PC-3 (cell line): ENCODE data around the gene LIF. TPM values are rescaled to one million over a fixed set of nuclear protein-coding genes. Genes with fewer than 3 reads are reported as not detected.

Experiments used
- ATAC-seq: fragments of 200-7000 bp; cut with Tn5 transposase; 2 replicates; pipeline ENCODE4 v1.9.1; 2020; ENCODE audit warnings: mild to moderate bottlenecking, moderate library complexity
- BruUV-seq: library from RNA; stranded (reverse); fragments of 400-500 nt; replicated peaks from 2 replicates; lab custom pipeline; 2021; lab: Mats Ljungman, UMichigan
- CTCF ChIA-PET: fragments of 300-600 bp; sonication (Branson Sonifier 250); formaldehyde crosslinking; loops from one replicate; lab custom pipeline; 2022; ENCODE audit warnings: antibody characterized with exemption; lab: Charles Lee
- POLR2A ChIA-PET: fragments of 300-600 bp; sonication (Branson Sonifier 250); formaldehyde crosslinking; loops from one replicate; lab custom pipeline; 2022; ENCODE audit warnings: antibody characterized with exemption; ENCODE audit not compliant: unreplicated experiment; lab: Charles Lee
- DNase-seq: peaks from one replicate; pipeline ENCODE4 v3.0.0-alpha.2; 2015
- H2AFZ ChIP-seq: fragments of 300-600 bp; sonication (generic); 2 replicates; pipeline ENCODE4 v1.6.0; 2016; ENCODE audit warnings: antibody characterized with exemption, low read length
- H3F3A ChIP-seq: fragments of 300-600 bp; sonication (generic); one replicate; pipeline ENCODE4 v1.6.0; 2017; ENCODE audit warnings: antibody characterized with exemption, low read length, control low read depth, mild to moderate bottlenecking; ENCODE audit not compliant: unreplicated experiment
- H3K27ac ChIP-seq: fragments of 300-600 bp; sonication (generic); 2 replicates; pipeline ENCODE4 v1.5.1; 2016; ENCODE audit warnings: mild to moderate bottlenecking, low read length
- H3K27me3 ChIP-seq: fragments of 300-600 bp; sonication (generic); 2 replicates; pipeline ENCODE4 v1.6.1; 2016; ENCODE audit warnings: low read length, mixed read lengths
- H3K36me3 ChIP-seq: fragments of 300-600 bp; sonication (generic); 2 replicates; pipeline ENCODE4 v1.6.1; 2016; ENCODE audit warnings: low read depth, mixed run types, low read length, mixed read lengths
- H3K4me1 ChIP-seq: fragments of 300-600 bp; sonication (generic); 2 replicates; pipeline ENCODE4 v1.5.1; 2016; ENCODE audit warnings: low read length; ENCODE audit not compliant: insufficient read depth
- H3K4me2 ChIP-seq: fragments of 300-600 bp; sonication (generic); 2 replicates; pipeline ENCODE4 v1.6.0; 2016; ENCODE audit warnings: low read length
- H3K4me3 ChIP-seq: fragments of 300-600 bp; sonication (generic); 2 replicates; pipeline ENCODE4 v1.5.1; 2016; ENCODE audit warnings: mild to moderate bottlenecking, low read length, mixed read lengths
- H3K79me2 ChIP-seq: fragments of 300-600 bp; sonication (generic); 2 replicates; pipeline ENCODE4 v1.6.1; 2017; ENCODE audit warnings: low read length, mixed read lengths
- H3K9ac ChIP-seq: fragments of 300-600 bp; sonication (generic); 2 replicates; pipeline ENCODE4 v1.6.0; 2016; ENCODE audit warnings: mild to moderate bottlenecking, low read length
- H3K9me2 ChIP-seq: fragments of 300-600 bp; sonication (generic); replicated peaks from 2 replicates; pipeline ENCODE4 v1.6.1; 2016; ENCODE audit warnings: mixed run types, low read length, mixed read lengths
- H3K9me3 ChIP-seq: fragments of 300-600 bp; sonication (generic); 2 replicates; pipeline ENCODE4 v1.6.1; 2016; ENCODE audit warnings: low read length, mixed read lengths
- H4K20me1 ChIP-seq: fragments of 300-600 bp; sonication (generic); 2 replicates; pipeline ENCODE4 v1.6.1; 2016; ENCODE audit warnings: low read length, mixed read lengths
- CTCF ChIP-seq: fragments of 300-600 bp; sonication (generic); conservative IDR thresholded peaks from 2 replicates; pipeline ENCODE4 v1.5.1; 2017; ENCODE audit warnings: antibody characterized with exemption, low read depth, mild to moderate bottlenecking, low read length
- EZH2 ChIP-seq: fragments of 300-600 bp; sonication (generic); IDR thresholded peaks from one replicate; pipeline ENCODE4 v1.6.1; 2017; ENCODE audit warnings: antibody characterized with exemption, mild to moderate bottlenecking, low read length; ENCODE audit not compliant: unreplicated experiment
- EZH2phosphoT487 ChIP-seq: fragments of 300-600 bp; sonication (generic); IDR thresholded peaks from 2 replicates; pipeline ENCODE4 v1.6.1; 2018; ENCODE audit warnings: mild to moderate bottlenecking, antibody characterized with exemption, low read length, borderline replicate concordance
- intact Hi-C: fragments of 100-400 bp; cut with micrococcal nuclease; formaldehyde crosslinking; loops from 2 replicates; pipeline ENCODE4 v1.9.0; 2023
- total RNA-seq: library from RNA; depleted of rRNA; stranded (reverse); fragments of >200 nt; gene quantifications from 2 replicates; pipeline ENCODE4 v1.2.3, GENCODE V29; 2014

LIF gene
- total RNA-seq, 1 experiment from 2014 or later, result 64.1 TPM

DNA sequence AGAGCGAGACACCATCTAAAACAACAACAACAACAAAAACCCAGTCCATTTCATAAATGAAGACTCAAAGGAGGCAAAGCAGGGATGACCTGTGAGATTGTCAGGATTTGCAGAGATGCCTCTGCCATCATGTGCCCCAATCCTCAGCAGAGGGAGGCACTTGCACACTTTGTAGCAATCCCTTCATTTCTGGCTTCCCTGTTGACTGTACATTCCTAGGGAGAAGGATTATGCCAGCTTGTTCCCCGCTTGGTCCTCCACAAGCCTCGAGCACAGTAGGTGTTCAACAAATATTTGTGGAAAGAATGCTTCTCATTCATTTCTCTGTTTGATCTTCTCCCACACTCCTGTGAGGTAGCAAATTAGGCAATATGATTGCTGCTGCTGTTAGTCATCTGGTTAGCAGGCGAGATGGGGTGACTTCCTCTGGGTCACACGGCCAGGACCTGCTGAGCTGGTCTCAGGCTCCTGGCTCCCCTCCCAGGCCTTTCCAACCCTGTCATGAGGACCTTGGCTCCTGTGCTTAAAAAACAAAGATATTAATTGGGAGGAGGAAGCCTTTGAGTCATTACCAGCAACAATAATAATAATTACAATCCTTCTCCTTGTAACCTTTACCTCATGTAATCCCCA, 34.1 kb downstream of the LIF start:
- no peaks in the 10 kb centered on the region for H3K9me2 ChIP-seq
- no TSS peak for BruUV-seq
- ATAC-seq, result peak; percentile 57
- no peaks in the 10 kb centered on the region for H3K27me3 ChIP-seq
- no peak for TF ChIP-seq EZH2phosphoT487
- TF ChIP-seq EZH2, result no peak
- TF ChIP-seq CTCF, result no peak
- peaks cover 67% of the 10 kb centered on the region for H3K4me1 ChIP-seq
- ChIA-PET POLR2A (interaction anchor here (0.5 to 1.2 kb wide), 5 partner anchors 10 to 30 kb away, joined by 3 to 14 read pairs (median 5); no protein-coding TSS in a partner anchor), CTCF (interaction anchor here (0.7 kb wide), 2 partner anchors 27 to 104 kb away, joined by 3 read pairs; no protein-coding TSS in a partner anchor)
- peak overlapping the region; percentile 96 for H3K9ac ChIP-seq
- no peak overlapping the region for H3K4me3 ChIP-seq
- H3K4me2 ChIP-seq, result peak overlapping the region; percentile 52
- no peaks in the 10 kb centered on the region for H3K36me3 ChIP-seq
- no peaks in the 10 kb centered on the region for H4K20me1 ChIP-seq
- intact Hi-C loops, result loop anchor here (2.0 kb wide), 1 partner anchor 16 kb away; no protein-coding TSS in a partner anchor
- H3F3A ChIP-seq, result peaks cover 14% of the 10 kb centered on the region
- 0 out of 2 replicates have a peak, but pooled peaks cover 5% of the 10 kb centered on the region for H3K79me2 ChIP-seq
- no peak overlapping the region for H2AFZ ChIP-seq
- no peaks in the 10 kb centered on the region for H3K9me3 ChIP-seq
- DNase-seq, result peak; percentile 95
- H3K27ac ChIP-seq, result peak overlapping the region; percentile 100

DNA sequence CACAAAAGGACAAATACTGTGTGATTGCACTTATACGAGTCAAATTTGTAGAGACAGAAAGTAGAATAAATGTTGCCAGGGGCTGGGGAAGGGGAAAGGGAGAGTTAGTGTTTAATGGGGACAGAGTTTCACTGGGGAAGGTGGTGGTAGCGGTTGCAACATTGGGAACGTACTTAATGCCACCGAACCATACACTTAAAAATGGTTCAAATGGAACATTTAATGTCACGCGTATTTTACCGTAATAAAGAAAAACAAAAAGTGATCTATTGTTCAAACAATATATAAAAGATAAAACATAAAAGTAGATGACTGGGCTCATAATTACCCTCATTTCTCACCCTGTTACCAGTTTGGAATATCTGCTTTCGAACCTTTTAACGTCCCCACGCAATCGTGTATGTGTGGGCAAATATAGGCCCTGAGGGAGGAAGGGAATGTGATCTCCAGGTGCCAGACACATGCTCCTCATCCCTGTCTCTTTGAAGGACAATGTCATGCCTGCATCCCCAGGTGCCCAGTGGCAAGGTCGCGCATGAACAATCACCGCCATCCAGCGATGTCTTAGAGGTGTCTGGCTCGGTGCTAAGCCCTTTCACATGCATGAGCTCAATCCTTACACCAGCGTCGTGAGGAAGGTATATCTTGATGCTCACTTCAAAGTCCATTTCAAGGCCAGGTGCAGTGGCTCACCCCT, 35.3 kb downstream of the LIF start:
- intact Hi-C loops, result loop anchor here (2.0 kb wide), 2 partner anchors 14 to 42 kb away; no protein-coding TSS in a partner anchor

More for the DNA sequence above, 35.3 kb downstream of the LIF start:
- H3K79me2 ChIP-seq, result 0 out of 2 replicates have a peak, but pooled peaks cover 5% of the 10 kb centered on the region
- H2AFZ ChIP-seq, result no peak overlapping the region
- 0 out of 2 replicates have a peak overlapping the region, but pooled peaks have one; percentile 13 for H3K4me3 ChIP-seq
- H3K9ac ChIP-seq, result peak overlapping the region; percentile 96
- no TSS peak for BruUV-seq
- no peaks in the 10 kb centered on the region for H3K27me3 ChIP-seq
- H3F3A ChIP-seq, result peaks cover 20% of the 10 kb centered on the region
- H3K36me3 ChIP-seq, result no peaks in the 10 kb centered on the region
- H3K4me1 ChIP-seq, result peaks cover 78% of the 10 kb centered on the region
- peak overlapping the region; percentile 100 for H3K27ac ChIP-seq
- H4K20me1 ChIP-seq, result no peaks in the 10 kb centered on the region
- no peak for TF ChIP-seq EZH2phosphoT487
- no peak for TF ChIP-seq EZH2
- no peak for TF ChIP-seq CTCF
- H3K4me2 ChIP-seq, result peak overlapping the region; percentile 63
- ChIA-PET CTCF (interaction anchor here (0.6 kb wide), 1 partner anchor 214 kb away, joined by 3 read pairs; the partner anchor contains the start of gene MTFP1), POLR2A (interaction anchor here (0.6 to 1.1 kb wide), 2 partner anchors 15 to 73 kb away, joined by 12 to 15 read pairs; no protein-coding TSS in a partner anchor)
- no peak for ATAC-seq
- no peaks in the 10 kb centered on the region for H3K9me2 ChIP-seq
- no peaks in the 10 kb centered on the region for H3K9me3 ChIP-seq
- DNase-seq, result no peak
